HG03378 (cell line): ENCODE data around the gene IL12RB2.
A peak's percentile ranks its signal among the peaks of the same experiment; 100 is the strongest.

ENCODE experiments used
- ATAC-seq: cut with Tn5 transposase; IDR thresholded peaks from one replicate; pipeline ENCODE4 v1.9.1; 2021; ENCODE audit warnings: mild to moderate bottlenecking, moderate library complexity; ENCODE audit not compliant: unreplicated experiment

Gene IL12RB2, protein sequence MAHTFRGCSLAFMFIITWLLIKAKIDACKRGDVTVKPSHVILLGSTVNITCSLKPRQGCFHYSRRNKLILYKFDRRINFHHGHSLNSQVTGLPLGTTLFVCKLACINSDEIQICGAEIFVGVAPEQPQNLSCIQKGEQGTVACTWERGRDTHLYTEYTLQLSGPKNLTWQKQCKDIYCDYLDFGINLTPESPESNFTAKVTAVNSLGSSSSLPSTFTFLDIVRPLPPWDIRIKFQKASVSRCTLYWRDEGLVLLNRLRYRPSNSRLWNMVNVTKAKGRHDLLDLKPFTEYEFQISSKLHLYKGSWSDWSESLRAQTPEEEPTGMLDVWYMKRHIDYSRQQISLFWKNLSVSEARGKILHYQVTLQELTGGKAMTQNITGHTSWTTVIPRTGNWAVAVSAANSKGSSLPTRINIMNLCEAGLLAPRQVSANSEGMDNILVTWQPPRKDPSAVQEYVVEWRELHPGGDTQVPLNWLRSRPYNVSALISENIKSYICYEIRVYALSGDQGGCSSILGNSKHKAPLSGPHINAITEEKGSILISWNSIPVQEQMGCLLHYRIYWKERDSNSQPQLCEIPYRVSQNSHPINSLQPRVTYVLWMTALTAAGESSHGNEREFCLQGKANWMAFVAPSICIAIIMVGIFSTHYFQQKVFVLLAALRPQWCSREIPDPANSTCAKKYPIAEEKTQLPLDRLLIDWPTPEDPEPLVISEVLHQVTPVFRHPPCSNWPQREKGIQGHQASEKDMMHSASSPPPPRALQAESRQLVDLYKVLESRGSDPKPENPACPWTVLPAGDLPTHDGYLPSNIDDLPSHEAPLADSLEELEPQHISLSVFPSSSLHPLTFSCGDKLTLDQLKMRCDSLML

DNA sequence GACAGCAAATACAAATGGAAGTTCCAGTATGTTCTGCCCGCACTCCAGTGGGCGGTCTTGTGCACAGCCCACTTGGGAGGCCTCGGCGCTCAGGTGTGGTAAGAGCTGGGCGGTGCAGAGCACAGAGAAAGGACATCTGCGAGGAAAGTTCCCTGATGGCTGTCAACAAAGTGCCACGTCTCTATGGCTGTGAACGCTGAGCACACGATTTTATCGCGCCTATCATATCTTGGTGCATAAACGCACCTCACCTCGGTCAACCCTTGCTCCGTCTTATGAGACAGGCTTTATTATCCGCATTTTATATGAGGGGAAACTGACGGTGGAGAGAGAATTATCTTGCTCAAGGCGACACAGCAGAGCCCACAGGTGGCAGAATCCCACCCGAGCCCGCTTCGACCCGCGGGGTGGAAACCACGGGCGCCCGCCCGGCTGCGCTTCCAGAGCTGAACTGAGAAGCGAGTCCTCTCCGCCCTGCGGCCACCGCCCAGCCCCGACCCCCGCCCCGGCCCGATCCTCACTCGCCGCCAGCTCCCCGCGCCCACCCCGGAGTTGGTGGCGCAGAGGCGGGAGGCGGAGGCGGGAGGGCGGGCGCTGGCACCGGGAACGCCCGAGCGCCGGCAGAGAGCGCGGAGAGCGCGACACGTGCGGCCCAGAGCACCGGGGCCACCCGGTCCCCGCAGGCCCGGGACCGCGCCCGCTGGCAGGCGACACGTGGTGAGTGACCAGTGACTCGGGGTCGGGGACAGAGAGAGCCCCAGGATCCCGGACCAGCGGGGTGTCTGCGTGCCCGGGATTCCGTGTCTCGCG, at the start of gene IL12RB2:
Gene IL12RB2 (plus strand): TSS at position 623 of the 810 bp plus-strand sequence. CDS start 12,496 bp downstream, outside the sequence.
- ATAC-seq: peak; percentile 39

DNA sequence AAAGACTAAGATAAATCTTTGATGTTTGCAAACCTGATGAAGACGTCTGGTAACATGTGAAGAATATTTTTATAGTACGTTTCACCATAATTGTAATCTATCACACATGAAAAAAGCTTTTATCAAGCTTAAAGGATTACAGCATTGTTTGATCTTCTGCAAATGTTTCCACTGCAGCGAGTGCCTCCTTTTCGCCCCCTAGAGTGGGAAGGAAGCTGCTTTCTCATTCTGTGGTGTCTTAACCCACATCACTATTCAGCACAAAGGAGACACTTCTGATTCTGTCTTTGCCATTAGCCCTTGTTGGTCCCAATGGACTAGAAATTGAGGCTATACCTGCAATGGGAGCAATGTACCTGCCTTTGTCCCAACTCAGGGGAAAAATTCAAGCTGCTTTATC, 46.0 kb upstream of the IL12RB2 start:
- no peak for ATAC-seq

DNA sequence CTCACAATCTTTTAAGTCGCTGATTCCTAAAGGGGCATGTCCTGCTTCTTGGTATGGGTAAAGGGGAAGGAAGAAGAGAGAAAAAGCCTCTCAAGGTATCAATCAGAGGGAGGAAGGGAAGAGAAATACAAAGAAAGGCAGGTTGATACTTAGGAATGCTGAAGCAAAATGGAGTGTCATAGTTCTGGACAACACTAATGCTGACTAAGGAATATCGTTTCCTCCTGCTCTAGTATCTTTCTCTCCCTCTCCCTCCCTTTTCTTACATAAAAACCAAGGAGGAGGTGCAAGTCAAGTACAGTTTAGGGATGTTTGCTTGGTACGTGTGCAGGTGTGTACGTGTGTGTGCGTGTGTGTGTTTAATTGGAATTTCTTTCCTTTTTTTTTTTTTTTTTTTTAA, 44.9 kb upstream of the IL12RB2 start:
- ATAC-seq: no peak

DNA sequence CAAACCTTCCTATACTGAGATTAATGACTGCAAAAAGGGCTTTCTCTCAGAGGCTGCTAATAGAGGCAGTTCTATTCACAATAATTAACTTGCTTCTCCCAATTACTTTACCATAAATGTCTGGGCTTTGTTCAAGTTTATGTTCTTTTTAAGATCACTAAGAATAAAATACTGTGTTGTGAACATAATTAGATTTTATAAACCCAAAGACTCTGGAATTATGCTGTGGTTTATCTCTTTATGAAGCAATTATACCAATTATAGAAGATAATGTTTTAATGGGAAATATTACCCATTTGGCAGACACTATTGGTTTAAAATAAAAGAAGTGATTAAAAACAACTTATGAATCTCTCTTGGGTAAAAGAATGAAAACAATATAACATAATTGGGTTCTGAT, 43.5 kb upstream of the IL12RB2 start:
- no peak for ATAC-seq

DNA sequence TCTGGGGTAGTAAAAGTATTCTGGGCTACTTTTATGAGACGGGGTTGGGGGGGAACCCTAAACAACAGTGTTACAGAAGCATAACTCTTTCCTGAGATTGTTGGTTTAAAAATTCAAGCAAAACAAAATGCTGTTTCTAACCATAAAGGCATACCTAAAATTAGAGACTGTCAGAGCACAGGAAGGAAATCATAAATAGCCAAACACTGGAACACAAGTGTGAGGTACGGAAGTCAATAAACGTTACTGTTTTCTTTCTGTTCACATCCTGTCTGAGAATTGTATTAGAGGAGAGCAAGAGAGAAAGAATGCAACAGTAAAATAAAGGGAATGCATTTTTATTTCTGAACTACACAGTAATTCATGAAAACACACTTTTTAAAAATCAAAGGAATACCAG, 42.8 kb upstream of the IL12RB2 start:
- no peak for ATAC-seq

DNA sequence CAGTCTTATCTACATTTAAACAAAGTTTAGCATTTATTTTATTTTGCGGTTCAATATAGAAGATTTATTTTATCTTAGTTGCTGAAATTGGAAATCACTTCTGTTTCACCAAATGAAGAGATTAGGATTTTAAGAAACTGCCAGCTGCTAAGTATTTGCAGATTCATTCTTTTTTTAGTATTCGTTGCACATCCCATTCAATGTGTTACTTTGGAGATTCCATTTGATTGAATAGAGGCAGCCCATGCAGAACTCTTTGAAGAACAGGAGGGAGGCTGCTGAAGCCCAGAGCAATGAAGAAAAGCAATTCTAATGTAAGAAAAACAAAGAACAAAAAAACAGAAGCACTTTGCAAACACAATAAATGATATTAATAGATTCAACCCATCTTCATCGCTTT, 38.6 kb upstream of the IL12RB2 start:
- no peak for ATAC-seq

DNA sequence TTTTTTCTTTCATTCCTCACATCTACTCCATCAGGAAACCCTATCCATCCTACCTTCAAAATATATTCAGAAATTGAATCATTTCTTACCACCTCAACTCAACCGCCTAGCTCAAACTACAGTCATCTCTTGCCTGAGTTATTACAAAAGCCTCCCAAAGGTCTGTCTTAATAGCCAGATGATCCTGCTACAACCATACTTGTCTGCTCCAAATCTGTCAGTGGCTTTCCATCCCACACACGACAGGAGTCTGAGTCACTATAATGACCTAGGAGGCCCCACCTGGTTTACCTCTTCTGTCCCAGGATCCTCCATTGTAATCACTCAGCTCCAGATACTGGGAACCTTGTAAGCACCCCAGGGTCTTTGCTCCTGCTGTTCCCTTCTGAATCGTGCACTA, 37.1 kb upstream of the IL12RB2 start:
- no peak for ATAC-seq

DNA sequence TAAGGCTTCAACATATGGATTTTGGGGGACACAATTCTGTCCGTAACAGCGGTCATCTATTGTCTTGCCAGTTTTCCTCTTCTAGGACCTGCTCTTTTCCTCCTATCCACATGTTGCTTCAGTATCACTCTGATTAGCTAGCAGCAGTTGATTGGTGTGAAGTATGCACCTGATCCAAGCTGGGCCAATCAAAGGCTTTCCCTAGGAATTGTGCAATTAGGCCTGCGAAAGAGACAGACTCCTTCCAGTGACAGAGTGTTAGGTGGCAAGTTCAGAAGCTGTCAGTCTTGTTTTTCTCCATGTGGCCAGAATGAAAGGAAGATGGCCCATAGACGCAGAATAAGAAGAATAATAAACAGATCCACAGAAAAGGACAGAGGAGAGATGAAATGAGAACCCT, 34.1 kb upstream of the IL12RB2 start:
- ATAC-seq: no peak

DNA sequence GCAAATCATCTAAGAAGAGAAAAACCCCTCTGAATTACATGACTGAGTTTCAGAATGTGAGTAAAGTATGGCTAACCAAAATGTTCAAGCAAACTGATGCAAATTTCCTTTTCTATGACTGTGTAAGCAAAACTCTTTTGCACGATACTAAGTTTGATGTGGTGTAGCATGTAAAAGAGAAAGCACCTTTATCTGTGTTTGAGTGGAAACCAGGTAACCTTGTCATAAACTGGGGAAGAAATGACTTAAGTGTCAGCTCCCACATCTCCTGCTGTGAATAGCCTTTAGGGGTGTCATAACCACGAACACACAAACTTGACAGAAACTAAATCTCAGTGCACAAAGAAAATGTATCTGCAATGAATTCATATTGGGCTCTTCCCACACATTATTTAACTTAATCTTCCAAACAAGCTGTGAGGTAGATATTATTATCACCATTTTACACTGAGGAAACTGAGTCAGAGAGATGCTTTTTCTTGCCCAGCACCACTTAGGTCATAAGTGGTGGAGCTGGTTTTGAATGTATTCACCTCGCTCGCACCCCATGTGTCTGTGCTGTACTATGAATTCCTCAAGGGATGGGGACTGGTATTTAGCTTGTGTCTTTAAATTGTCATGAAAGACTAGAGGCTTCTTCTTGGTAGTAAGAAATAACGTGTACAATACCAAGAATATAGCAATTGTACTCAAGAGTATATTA, 32.9 kb upstream of the IL12RB2 start:
- ATAC-seq: peak; percentile 95

DNA sequence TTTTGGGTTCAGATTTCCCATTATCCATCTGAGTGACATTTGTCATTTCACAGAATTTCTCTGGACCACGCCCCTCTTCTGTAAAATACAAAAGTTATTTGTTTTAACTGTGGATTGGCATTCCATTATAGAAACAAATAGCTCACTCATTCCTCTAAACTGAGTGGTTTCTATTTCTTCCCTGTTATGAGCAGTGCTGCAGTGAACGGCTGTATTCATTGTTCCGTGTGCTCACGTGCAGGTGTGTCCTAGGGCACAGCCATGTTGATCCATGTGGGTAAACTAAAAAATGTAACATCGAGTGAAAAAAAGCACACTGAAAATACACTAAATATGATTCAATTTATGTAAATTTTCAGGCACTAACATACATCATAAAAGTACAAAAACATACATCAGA, 27.0 kb upstream of the IL12RB2 start:
- no peak for ATAC-seq

DNA sequence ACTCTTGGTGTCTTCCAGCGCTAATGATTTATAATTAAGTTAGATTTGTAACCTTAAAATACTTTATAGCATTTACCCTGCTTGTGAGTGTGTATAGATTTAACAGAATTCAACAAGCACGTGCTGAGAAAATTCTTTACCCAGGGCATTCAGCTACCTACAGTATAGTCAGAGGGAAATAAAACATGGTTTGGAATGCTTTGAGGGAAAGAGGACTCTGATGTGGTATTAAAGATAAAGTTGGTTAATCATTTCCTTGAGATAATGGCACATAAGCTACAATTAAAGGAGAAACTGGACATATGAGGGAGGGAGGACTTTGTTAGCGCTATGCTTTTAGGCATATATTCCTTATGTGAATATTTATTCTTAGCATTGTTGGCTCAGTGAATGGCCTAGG, 26.4 kb upstream of the IL12RB2 start:
- ATAC-seq: no peak

DNA sequence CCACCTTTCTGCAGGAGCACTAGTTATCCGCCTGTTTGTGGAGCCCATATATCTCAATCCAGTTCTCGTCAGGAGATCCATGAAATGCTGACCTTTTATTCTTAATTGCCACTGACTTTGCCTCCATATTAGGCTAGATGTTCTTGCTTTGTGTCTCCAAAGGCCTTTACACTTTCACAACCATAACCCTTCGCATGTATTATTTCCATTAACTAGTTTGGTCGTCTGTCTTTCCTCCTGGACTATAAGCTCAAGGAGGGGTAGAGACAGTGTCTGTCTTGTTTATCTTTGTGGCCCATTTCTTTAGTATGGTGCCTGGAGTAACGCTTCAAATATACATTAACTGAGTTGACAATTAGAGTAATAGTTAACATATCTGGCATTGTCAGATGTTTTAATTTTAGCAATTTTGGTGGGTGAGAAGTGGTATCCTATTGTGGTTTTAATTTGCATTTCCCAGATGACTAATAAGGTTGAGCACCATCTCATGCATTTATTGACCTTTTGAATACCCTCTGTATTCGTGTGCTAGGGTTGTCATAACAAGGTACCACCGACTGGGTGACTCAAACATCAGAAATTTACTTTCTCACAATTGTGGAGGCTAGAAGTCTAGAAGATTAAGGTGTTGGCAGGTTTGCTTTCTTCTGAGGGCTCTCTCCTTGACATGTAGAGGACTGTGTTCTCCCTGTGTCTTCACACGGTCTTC, 21.7 kb upstream of the IL12RB2 start:
- peak; percentile 97 for ATAC-seq

DNA sequence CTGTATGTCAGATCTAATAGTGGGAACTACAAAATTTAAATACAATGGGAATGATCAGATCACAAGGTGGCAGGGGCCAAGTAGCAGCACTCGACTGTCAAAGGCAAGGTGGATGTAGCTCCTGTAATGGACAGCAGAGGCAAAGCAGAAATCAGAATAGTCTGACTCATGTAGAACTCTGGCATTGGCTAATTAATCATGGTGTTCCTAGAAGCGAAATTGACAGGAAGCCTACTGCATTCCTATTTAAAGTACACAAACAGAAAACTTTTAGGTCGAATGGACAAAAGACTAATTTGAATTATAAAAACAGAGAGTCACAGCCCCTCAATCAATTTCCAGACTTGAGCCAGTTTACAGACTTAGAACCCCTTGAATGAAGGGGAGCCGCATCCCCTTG, 17.4 kb upstream of the IL12RB2 start:
- no peak for ATAC-seq

DNA sequence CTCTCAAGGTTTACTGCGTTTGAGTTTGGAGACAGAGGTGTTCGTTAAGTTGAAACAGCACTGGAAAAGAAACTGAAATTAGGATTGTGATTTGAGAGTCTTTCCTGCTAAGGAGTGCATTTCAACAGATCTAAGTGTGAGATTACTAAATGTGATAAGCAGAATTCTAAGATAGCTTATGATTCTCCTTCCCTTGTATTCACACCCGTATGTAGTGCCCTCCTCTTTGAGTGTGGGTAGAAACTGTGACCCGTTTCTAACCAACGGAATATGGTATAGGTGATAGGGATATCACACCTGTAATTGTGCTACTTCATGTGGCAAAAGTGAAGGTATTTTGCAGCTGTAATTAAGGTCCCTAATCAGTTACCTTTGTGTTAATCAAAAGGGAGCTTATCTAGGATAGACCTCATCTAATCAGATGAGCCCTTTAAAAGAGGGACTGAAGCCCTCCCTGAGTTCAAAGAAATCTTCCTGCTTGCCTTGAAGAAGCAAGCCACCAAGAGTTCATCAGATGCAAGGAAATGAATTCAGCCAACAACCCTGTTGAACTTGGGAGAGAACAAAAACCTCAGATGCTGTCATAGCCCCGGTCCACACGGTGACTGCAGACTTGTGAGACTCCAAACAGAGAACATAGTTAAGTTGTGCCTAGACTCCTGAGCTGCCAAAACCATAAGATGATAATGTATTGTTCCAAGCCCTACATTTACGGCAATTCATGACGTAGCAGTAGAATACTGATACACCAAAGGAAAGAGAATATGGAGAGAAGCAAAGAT, 12.6 kb upstream of the IL12RB2 start:
- ATAC-seq: no peak

DNA sequence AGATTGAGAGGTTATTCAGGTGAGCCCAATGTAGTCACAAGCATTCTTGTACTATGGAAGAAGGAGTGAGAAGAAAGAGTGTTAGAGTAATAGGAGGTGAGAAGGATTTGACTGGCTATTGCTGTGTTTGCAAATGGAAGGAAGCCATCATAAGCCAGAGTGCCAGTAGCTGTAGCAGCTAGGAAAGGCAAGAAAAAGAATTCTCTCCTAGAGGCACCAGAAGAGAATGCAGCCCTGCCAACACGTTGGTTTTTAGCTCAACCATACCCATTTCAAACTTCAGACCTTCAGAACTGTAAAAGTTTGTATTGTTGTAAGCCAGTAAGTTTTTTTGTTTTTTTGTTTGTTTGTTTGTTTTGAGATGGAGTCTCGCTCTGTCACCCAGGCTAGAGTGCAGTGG, 8.9 kb upstream of the IL12RB2 start:
- ATAC-seq: no peak

DNA sequence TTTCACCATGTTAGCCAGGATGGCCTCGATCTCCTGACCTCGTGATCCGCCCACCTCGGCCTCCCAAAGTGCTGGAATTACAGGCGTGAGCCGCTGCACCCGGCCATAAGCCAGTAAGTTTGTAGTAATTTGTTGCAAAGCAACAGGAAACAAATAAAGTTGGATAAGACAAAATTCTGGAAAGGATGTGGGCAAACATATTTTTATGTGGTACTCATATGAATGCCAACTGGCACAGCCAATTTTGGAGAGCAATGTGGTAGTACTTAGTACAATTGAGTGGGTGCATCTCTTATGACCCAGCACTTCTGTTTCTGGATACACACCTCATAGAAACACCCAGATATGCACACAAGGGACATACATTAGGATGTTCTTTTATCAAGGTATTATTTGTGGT, 8.4 kb upstream of the IL12RB2 start:
- ATAC-seq: no peak

DNA sequence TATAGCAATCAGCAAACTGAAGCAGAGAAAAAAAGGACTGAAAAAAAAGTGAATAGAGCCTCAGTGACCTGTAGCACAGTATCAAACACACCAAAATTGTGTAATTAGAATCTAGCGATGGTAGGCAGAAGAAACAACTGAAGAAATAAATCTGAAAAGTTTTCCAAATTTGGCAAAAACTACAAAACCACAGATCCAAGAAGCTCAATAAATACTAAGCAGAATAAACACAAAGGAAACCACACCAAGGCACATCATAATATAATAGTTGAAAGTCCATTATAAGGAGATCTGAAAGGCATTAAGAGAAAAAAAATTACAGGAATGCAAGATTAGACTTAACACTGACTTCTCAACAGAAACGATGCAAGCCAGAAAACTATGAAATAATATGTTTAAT, 7.1 kb upstream of the IL12RB2 start:
- no peak for ATAC-seq

DNA sequence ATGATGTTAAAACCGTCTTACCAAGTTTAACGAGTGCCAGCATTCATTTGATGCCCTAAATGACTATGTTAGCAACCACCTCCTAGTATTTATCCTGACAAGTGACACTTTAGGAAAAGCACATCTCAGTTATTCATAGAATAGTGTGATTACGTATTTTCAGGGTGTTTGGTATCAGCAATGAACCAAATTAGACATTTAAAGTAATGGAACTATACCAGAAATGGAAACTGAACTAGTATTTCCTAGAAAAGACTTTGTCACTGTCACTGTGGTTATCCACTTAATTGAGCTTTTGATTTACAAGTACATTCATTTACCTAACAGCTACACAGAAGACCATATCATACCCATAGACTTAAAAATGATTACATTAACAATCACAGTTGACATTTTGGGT, 3.6 kb upstream of the IL12RB2 start:
- ATAC-seq: no peak

DNA sequence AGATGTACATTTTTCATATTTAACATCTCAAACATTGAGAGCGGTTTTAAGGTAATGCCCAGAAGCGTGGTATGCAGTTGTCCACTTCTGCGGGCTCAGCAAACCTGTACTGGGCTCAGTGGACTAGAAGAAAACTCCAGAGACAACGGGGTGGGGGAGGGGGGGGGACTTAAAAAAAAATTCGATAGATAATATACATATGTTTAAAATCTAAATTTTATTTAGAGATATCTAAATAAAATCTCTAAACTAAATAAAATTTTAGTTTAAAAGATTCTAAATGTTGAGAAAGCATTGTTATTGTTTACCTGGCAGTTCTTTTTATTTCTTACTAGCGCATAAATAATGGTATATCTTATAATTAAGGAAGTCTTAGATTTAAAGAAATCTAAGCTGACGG, 1.1 kb upstream of the IL12RB2 start:
- no peak for ATAC-seq
